WI38 (cell line): ENCODE results near the gene C19orf85.
A peak's percentile ranks its signal among the peaks of the same experiment; 100 is the strongest.

Source experiments
- H3K4me3 ChIP-seq: 2 replicates; pipeline ENCODE4 v1.5.1; 2011; ENCODE audit warnings: low read depth, mild to moderate bottlenecking, control low read depth, low read length
- TF ChIP-seq, protein P1 (sequence below): IDR thresholded peaks from 2 replicates; pipeline ENCODE4 v1.5.1; 2012; ENCODE audit warnings: low read depth, mild to moderate bottlenecking, control low read depth, low read length

Gene C19orf85

GRCh38 chr19:55479045-55479444 is 14.5 kb upstream of the C19orf85 start:
- no peak overlapping the region for H3K4me3 ChIP-seq
- TF ChIP-seq, protein P1, sequence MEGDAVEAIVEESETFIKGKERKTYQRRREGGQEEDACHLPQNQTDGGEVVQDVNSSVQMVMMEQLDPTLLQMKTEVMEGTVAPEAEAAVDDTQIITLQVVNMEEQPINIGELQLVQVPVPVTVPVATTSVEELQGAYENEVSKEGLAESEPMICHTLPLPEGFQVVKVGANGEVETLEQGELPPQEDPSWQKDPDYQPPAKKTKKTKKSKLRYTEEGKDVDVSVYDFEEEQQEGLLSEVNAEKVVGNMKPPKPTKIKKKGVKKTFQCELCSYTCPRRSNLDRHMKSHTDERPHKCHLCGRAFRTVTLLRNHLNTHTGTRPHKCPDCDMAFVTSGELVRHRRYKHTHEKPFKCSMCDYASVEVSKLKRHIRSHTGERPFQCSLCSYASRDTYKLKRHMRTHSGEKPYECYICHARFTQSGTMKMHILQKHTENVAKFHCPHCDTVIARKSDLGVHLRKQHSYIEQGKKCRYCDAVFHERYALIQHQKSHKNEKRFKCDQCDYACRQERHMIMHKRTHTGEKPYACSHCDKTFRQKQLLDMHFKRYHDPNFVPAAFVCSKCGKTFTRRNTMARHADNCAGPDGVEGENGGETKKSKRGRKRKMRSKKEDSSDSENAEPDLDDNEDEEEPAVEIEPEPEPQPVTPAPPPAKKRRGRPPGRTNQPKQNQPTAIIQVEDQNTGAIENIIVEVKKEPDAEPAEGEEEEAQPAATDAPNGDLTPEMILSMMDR: no peak

GRCh38 chr19:55478364-55478763 is 13.8 kb upstream of the C19orf85 start:
- no peak overlapping the region for H3K4me3 ChIP-seq
- TF ChIP-seq, protein P1: no peak

- H3K4me3 ChIP-seq: peak overlapping the region; percentile 63
- TF ChIP-seq, protein P1: no peak
Observed at GRCh38 chr19:55477905-55478304, 13.4 kb upstream of the C19orf85 start.

DNA sequence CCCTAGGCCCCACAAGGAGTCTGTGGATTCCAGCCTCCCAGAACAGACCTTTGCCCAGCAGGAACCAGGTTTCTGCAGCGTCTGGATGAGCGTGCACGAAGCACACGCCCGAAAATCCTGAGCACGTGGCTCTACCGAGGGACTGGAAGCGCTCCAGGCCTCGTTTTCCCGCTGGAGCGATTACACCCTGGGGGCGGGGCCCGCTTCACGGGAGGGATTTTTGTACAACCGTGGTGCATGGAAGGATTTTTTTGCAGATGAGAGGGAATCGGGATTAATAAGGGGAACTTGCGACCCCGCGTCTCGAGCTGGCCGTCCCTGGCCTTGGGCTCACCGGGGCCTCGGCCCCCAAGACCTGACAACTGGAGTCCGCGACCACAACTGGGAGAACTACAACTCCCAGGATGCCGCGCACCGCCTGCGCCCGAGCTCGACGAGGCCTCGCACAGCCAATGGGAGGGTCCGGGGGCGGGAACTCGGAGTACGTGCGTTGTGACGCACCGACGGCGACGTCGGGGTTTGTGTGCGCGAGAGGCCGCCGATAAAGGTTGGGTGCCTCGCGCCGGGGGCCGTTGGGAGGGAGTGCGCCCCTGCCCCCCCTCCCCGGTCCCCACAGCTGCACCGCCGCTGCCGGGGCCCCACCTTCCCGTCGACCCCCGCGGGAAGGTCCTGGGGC is 11.7 kb upstream of the C19orf85 start, which contains the start of gene ZNF628:
Gene ZNF628 (plus strand): TSS at position 518 of the 676 bp plus-strand sequence. CDS start 3,294 bp downstream, outside the sequence.
- peak within 1 kb of the TSS; percentile 63 for H3K4me3 ChIP-seq
- TF ChIP-seq, protein P1: no peak

DNA sequence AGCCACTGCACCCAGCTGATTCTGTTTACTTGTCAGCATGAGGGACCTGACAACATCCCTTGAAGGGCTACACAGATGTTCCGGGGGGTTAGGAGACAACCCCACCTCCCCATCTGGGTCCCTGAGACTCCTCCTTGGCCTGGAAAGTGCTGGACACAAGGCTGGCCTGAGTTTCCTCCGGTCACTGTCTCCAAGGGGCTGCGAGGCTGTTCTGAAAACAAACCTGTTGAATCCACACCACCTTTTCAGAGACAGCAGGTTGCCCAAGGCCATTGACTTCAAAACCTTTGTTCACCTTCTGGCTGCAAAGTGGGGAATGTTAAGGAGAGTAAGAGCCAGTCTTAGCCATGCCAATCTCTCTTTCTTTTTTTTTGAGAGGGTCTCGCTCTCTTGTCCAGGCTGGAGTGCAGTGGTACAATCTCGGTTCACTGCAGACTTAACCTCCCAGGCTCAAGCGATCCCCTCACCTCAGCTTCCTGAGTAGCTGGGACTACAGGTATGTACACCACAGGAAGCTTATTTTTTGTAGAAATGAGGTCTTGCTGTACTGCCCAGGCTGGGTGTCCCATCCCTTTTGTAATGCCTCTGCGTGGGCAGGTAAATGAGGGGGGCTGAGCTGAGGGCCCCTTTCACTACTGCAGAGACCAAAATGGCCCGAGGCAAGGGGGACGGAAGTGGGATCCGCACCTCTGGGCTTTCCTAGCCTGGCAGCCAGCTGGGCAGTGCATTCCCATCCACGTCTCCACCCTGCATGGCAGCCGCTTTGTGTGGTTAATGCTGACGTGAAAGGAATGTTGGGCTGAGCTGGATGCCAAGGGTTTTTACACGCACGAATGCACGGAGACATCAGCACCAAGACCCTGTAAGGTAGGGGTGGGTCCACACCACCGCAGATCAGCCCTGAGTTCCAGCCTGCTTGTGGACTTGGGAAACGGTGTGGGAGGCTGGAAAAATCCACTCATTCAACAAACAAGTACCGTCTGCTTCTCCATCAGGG is 10.0 kb upstream of the C19orf85 start:
- TF ChIP-seq, protein P1: no peak
- no peak overlapping the region for H3K4me3 ChIP-seq

GRCh38 chr19:55473225-55474012 is 8.9 kb upstream of the C19orf85 start:
- TF ChIP-seq, protein P1: no peak
- no peak overlapping the region for H3K4me3 ChIP-seq
